ENCODE data around the gene JUNB. TPM values are rescaled to one million over a fixed set of nuclear protein-coding genes. Genes with fewer than 3 reads are reported as not detected.

JUNB gene
- total and polyA plus RNA-seq, 2 of the 13 experiments (the other 11 are each of a cell fraction or from before 2014, with no cell fraction given), result 7.7 to 8.2 TPM

- TF ChIP-seq ZNF142 (CRISPR knock-in tag; IDR thresholded peaks at IDR 0.05) (no peak; the same call in 1 of the 2 replicates), SAP130 (CRISPR knock-in tag; IDR thresholded peaks at IDR 0.05; ENCODE audit: low read depth) (peak; percentile 91), PATZ1 (CRISPR knock-in tag; IDR thresholded peaks at IDR 0.05) (peak; percentile 49), ZNF34 (CRISPR knock-in tag; IDR thresholded peaks at IDR 0.05; ENCODE audit: borderline replicate concordance) (no peak), GFI1 (CRISPR knock-in tag; IDR thresholded peaks at IDR 0.05; ENCODE audit: borderline replicate concordance) (peak; percentile 32; the same call in 1 of the 2 replicates), ELF1 (CRISPR knock-in tag; IDR thresholded peaks at IDR 0.05) (peak; percentile 81), MAFF (IDR thresholded peaks at IDR 0.05; ENCODE audit: low read depth, low read length) (no peak), GTF3A (CRISPR knock-in tag; conservative IDR thresholded peaks at IDR 0.05) (no peak), ZNF775 (CRISPR knock-in tag; IDR thresholded peaks at IDR 0.05; ENCODE audit: borderline replicate concordance) (no peak), KDM4B (CRISPR knock-in tag; IDR thresholded peaks at IDR 0.05) (no peak), CREB3 (CRISPR knock-in tag; IDR thresholded peaks at IDR 0.05) (no peak), NCOA2 (CRISPR knock-in tag; IDR thresholded peaks at IDR 0.05) (no peak), KLF16 (CRISPR knock-in tag; IDR thresholded peaks at IDR 0.05) (no peak), ZNF224 (CRISPR knock-in tag; IDR thresholded peaks at IDR 0.05) (no peak)
- TF ChIP-seq, protein P1, sequence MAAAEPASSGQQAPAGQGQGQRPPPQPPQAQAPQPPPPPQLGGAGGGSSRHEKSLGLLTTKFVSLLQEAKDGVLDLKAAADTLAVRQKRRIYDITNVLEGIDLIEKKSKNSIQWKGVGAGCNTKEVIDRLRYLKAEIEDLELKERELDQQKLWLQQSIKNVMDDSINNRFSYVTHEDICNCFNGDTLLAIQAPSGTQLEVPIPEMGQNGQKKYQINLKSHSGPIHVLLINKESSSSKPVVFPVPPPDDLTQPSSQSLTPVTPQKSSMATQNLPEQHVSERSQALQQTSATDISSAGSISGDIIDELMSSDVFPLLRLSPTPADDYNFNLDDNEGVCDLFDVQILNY (CRISPR knock-in tag; conservative IDR thresholded peaks at IDR 0.05), result no peak
- TF ChIP-seq, protein P2, sequence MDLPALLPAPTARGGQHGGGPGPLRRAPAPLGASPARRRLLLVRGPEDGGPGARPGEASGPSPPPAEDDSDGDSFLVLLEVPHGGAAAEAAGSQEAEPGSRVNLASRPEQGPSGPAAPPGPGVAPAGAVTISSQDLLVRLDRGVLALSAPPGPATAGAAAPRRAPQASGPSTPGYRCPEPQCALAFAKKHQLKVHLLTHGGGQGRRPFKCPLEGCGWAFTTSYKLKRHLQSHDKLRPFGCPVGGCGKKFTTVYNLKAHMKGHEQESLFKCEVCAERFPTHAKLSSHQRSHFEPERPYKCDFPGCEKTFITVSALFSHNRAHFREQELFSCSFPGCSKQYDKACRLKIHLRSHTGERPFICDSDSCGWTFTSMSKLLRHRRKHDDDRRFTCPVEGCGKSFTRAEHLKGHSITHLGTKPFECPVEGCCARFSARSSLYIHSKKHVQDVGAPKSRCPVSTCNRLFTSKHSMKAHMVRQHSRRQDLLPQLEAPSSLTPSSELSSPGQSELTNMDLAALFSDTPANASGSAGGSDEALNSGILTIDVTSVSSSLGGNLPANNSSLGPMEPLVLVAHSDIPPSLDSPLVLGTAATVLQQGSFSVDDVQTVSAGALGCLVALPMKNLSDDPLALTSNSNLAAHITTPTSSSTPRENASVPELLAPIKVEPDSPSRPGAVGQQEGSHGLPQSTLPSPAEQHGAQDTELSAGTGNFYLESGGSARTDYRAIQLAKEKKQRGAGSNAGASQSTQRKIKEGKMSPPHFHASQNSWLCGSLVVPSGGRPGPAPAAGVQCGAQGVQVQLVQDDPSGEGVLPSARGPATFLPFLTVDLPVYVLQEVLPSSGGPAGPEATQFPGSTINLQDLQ (CRISPR knock-in tag; IDR thresholded peaks at IDR 0.05), result no peak
Observed at GRCh38 chr19:12792051-12792852, 966 bp downstream of the JUNB start (continued).

All from HepG2 (cell line).